RWPE2 (cell line): ENCODE results near the gene PPP2R5C.

Experiments
- ATAC-seq: fragments of 200-7000 bp; cut with Tn5 transposase; 3 replicates; pipeline ENCODE4 v1.9.1; 2021; ENCODE audit warnings: low read depth
- DNase-seq: peaks from one replicate; pipeline ENCODE4 v3.0.0-alpha.2; 2020; ENCODE audit warnings: low spot score
- H3K27ac ChIP-seq: fragments of 450-650 bp; 2 replicates; pipeline ENCODE4 v1.5.1; 2017; ENCODE audit warnings: mild to moderate bottlenecking; ENCODE audit not compliant: poor library complexity, severe bottlenecking
- H3K27me3 ChIP-seq: fragments of 250-450 bp; sonication (Bioruptor Pico); 2 replicates; pipeline ENCODE4 v1.5.1; 2021; ENCODE audit warnings: mild to moderate bottlenecking, moderate library complexity; ENCODE audit not compliant: insufficient read depth, poor library complexity, severe bottlenecking
- H3K36me3 ChIP-seq: fragments of 250-450 bp; sonication (Bioruptor Pico); 2 replicates; pipeline ENCODE4 v1.5.1; 2020; ENCODE audit warnings: low read depth, mild to moderate bottlenecking, moderate library complexity
- H3K4me1 ChIP-seq: fragments of 250-450 bp; sonication (Bioruptor Pico); 2 replicates; pipeline ENCODE4 v1.5.1; 2021; ENCODE audit warnings: mild to moderate bottlenecking, moderate library complexity; ENCODE audit not compliant: insufficient read depth, poor library complexity, severe bottlenecking
- H3K4me3 ChIP-seq: fragments of 250-450 bp; sonication (Bioruptor Pico); 2 replicates; pipeline ENCODE4 v1.5.1; 2021; ENCODE audit warnings: mild to moderate bottlenecking, moderate library complexity; ENCODE audit not compliant: severe bottlenecking
- H3K9me3 ChIP-seq: fragments of 250-450 bp; sonication (Bioruptor Pico); 2 replicates; pipeline ENCODE4 v1.5.1; 2021; ENCODE audit warnings: mild to moderate bottlenecking, moderate library complexity; ENCODE audit not compliant: severe bottlenecking
- CTCF ChIP-seq: fragments of 450-650 bp; IDR thresholded peaks from one replicate; pipeline ENCODE4 v1.5.1; 2017; ENCODE audit warnings: mild to moderate bottlenecking, moderate library complexity; ENCODE audit not compliant: poor library complexity, severe bottlenecking

The PPP2R5C gene

GRCh38 chr14:101823511-101824120, 62.1 kb downstream of the PPP2R5C start:
- Histone ChIP-seq H3K27ac (no peak overlapping the region), H3K4me1 (no peaks in the 10 kb centered on the region), H3K4me3 (no peak overlapping the region), H3K36me3 (peaks cover 23% of the 10 kb centered on the region), H3K27me3 (no peaks in the 10 kb centered on the region), H3K9me3 (no peaks in the 10 kb centered on the region)
- DNase-seq (no peak), ATAC-seq (no peak)
- no peak for TF ChIP-seq CTCF

GRCh38 chr14:101824339-101824727, 62.8 kb downstream of the PPP2R5C start:
- ATAC-seq (no peak), DNase-seq (no peak)
- no peak overlapping the region for H3K27ac ChIP-seq
- no peak for TF ChIP-seq CTCF
- no peaks in the 10 kb centered on the region for H3K9me3 ChIP-seq
- H3K27me3 ChIP-seq: no peaks in the 10 kb centered on the region
- no peaks in the 10 kb centered on the region for H3K4me1 ChIP-seq
- H3K36me3 ChIP-seq: peaks cover 20% of the 10 kb centered on the region
- H3K4me3 ChIP-seq: no peak overlapping the region

- H3K9me3 ChIP-seq: no peaks in the 10 kb centered on the region
- ATAC-seq (no peak), DNase-seq (no peak)
- H3K4me3 ChIP-seq: no peak overlapping the region
- no peak for TF ChIP-seq CTCF
- no peaks in the 10 kb centered on the region for H3K4me1 ChIP-seq
- H3K36me3 ChIP-seq: peaks cover 22% of the 10 kb centered on the region
- H3K27me3 ChIP-seq: no peaks in the 10 kb centered on the region
- H3K27ac ChIP-seq: no peak overlapping the region
Measured at GRCh38 chr14:101825797-101826196, 64.3 kb downstream of the PPP2R5C start.

GRCh38 chr14:101826351-101826750, 64.8 kb downstream of the PPP2R5C start:
- DNase-seq: no peak
- no peak for TF ChIP-seq CTCF
- ATAC-seq: no peak
- Histone ChIP-seq H3K4me1 (no peaks in the 10 kb centered on the region), H3K9me3 (no peaks in the 10 kb centered on the region), H3K27ac (no peak overlapping the region), H3K27me3 (no peaks in the 10 kb centered on the region), H3K4me3 (no peak overlapping the region), H3K36me3 (peaks cover 26% of the 10 kb centered on the region)

GRCh38 chr14:101827286-101827685, 65.8 kb downstream of the PPP2R5C start:
- no peaks in the 10 kb centered on the region for H3K4me1 ChIP-seq
- H3K36me3 ChIP-seq: peaks cover 26% of the 10 kb centered on the region

More at GRCh38 chr14:101827286-101827685, 65.8 kb downstream of the PPP2R5C start:
- no peak overlapping the region for H3K4me3 ChIP-seq
- no peak for ATAC-seq
- no peaks in the 10 kb centered on the region for H3K27me3 ChIP-seq
- no peak for TF ChIP-seq CTCF
- H3K27ac ChIP-seq: no peak overlapping the region
- no peaks in the 10 kb centered on the region for H3K9me3 ChIP-seq
- DNase-seq: no peak
